ENCODE results near the gene USP20.

The USP20 gene

GRCh38 chr9:129908906-129909305, 73.6 kb downstream of the USP20 start:
- H3K36me3 ChIP-seq (ENCODE audit: control insufficient read depth, insufficient read depth, low read length), result no peaks in the 10 kb centered on the region
- H3K27ac ChIP-seq (ENCODE audit: low read depth, low read length), result peak overlapping the region; percentile 87
- H3K27me3 ChIP-seq (ENCODE audit: control insufficient read depth, insufficient read depth, low read length), result no peaks in the 10 kb centered on the region
- no peak overlapping the region for H3K9ac ChIP-seq (ENCODE audit: low read depth, low read length)
- no peaks in the 10 kb centered on the region for H3K9me3 ChIP-seq (ENCODE audit: control insufficient read depth, insufficient read depth, low read length)
- H3K4me1 ChIP-seq (ENCODE audit: control insufficient read depth, insufficient read depth, low read length), result peaks cover 9% of the 10 kb centered on the region
- H3K4me3 ChIP-seq (ENCODE audit: low read depth, low read length), result no peak overlapping the region

- Histone ChIP-seq H3K4me3 (ENCODE audit: low read depth, low read length) (no peak overlapping the region), H3K27me3 (ENCODE audit: control insufficient read depth, insufficient read depth, low read length) (no peaks in the 10 kb centered on the region), H3K36me3 (ENCODE audit: control insufficient read depth, insufficient read depth, low read length) (no peaks in the 10 kb centered on the region), H3K27ac (ENCODE audit: low read depth, low read length) (peak overlapping the region; percentile 35), H3K4me1 (ENCODE audit: control insufficient read depth, insufficient read depth, low read length) (peaks cover 9% of the 10 kb centered on the region), H3K9ac (ENCODE audit: low read depth, low read length) (no peak overlapping the region), H3K9me3 (ENCODE audit: control insufficient read depth, insufficient read depth, low read length) (no peaks in the 10 kb centered on the region)
Measured at GRCh38 chr9:129909851-129910250, 74.6 kb downstream of the USP20 start.

GRCh38 chr9:129910628-129911567, 75.6 kb downstream of the USP20 start:
- no peak overlapping the region for H3K27ac ChIP-seq (ENCODE audit: low read depth, low read length)
- H3K9ac ChIP-seq (ENCODE audit: low read depth, low read length), result no peak overlapping the region
- no peaks in the 10 kb centered on the region for H3K9me3 ChIP-seq (ENCODE audit: control insufficient read depth, insufficient read depth, low read length)
- H3K4me3 ChIP-seq (ENCODE audit: low read depth, low read length), result no peak overlapping the region
- H3K4me1 ChIP-seq (ENCODE audit: control insufficient read depth, insufficient read depth, low read length), result peaks cover 9% of the 10 kb centered on the region
- no peaks in the 10 kb centered on the region for H3K36me3 ChIP-seq (ENCODE audit: control insufficient read depth, insufficient read depth, low read length)
- no peaks in the 10 kb centered on the region for H3K27me3 ChIP-seq (ENCODE audit: control insufficient read depth, insufficient read depth, low read length)

GRCh38 chr9:129914051-129914450, 78.8 kb downstream of the USP20 start:
- Histone ChIP-seq H3K27me3 (ENCODE audit: control insufficient read depth, insufficient read depth, low read length) (no peaks in the 10 kb centered on the region), H3K36me3 (ENCODE audit: control insufficient read depth, insufficient read depth, low read length) (no peaks in the 10 kb centered on the region), H3K9ac (ENCODE audit: low read depth, low read length) (no peak overlapping the region), H3K4me1 (ENCODE audit: control insufficient read depth, insufficient read depth, low read length) (peaks cover 3% of the 10 kb centered on the region; the same call in 1 of the 2 replicates), H3K4me3 (ENCODE audit: low read depth, low read length) (no peak overlapping the region), H3K9me3 (ENCODE audit: control insufficient read depth, insufficient read depth, low read length) (no peaks in the 10 kb centered on the region), H3K27ac (ENCODE audit: low read depth, low read length) (no peak overlapping the region)

GRCh38 chr9:129916707-129917106, 81.4 kb downstream of the USP20 start:
- no peak overlapping the region for H3K9ac ChIP-seq (ENCODE audit: low read depth, low read length)
- H3K9me3 ChIP-seq (ENCODE audit: control insufficient read depth, insufficient read depth, low read length), result no peaks in the 10 kb centered on the region
- peaks cover under 1% of the 10 kb centered on the region; the same call in 1 of the 2 replicates for H3K36me3 ChIP-seq (ENCODE audit: control insufficient read depth, insufficient read depth, low read length)
- H3K27me3 ChIP-seq (ENCODE audit: control insufficient read depth, insufficient read depth, low read length), result no peaks in the 10 kb centered on the region
- no peak overlapping the region for H3K4me3 ChIP-seq (ENCODE audit: low read depth, low read length)
- H3K4me1 ChIP-seq (ENCODE audit: control insufficient read depth, insufficient read depth, low read length), result no peaks in the 10 kb centered on the region
- no peak overlapping the region for H3K27ac ChIP-seq (ENCODE audit: low read depth, low read length)

DNA sequence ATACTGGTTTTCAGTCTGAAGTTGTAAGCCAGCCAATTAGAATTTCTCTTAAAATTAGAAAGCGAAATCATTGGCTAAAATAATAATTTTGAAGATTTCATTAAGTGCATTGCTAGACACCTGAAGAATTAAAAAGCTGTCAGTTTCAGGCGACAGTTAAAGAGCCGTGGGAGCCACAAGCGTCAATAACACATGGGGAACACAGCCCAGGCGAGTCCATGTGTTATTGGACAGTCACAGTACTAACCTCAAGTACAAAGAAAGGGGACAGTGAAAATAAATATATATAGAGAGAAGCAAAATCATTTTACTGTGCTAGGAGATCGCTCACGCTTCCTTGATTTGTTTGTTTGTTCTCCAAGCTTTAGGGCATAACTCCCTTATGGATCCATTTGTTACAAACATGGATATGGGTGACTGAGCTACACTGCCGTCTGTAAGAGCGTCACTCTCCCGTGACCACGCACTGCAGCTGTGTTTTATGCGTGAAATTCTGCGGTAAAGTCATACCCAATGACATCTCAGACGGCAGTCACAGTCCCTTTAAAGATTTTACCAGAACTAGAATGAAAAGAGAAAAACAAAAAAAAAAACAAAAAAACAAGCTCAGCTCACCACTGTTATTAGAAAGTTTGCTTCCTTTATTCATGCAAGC, 83.2 kb downstream of the USP20 start:
- Histone ChIP-seq H3K9ac (ENCODE audit: low read depth, low read length) (no peak overlapping the region), H3K4me3 (ENCODE audit: low read depth, low read length) (no peak overlapping the region), H3K27me3 (ENCODE audit: control insufficient read depth, insufficient read depth, low read length) (no peaks in the 10 kb centered on the region), H3K4me1 (ENCODE audit: control insufficient read depth, insufficient read depth, low read length) (no peaks in the 10 kb centered on the region), H3K36me3 (ENCODE audit: control insufficient read depth, insufficient read depth, low read length) (peaks cover 15% of the 10 kb centered on the region), H3K27ac (ENCODE audit: low read depth, low read length) (no peak overlapping the region), H3K9me3 (ENCODE audit: control insufficient read depth, insufficient read depth, low read length) (no peaks in the 10 kb centered on the region)

- no peak overlapping the region for H3K9ac ChIP-seq (ENCODE audit: low read depth, low read length)
- H3K9me3 ChIP-seq (ENCODE audit: control insufficient read depth, insufficient read depth, low read length), result no peaks in the 10 kb centered on the region
- peaks cover 17% of the 10 kb centered on the region for H3K36me3 ChIP-seq (ENCODE audit: control insufficient read depth, insufficient read depth, low read length)
- no peaks in the 10 kb centered on the region for H3K27me3 ChIP-seq (ENCODE audit: control insufficient read depth, insufficient read depth, low read length)
- no peak overlapping the region for H3K27ac ChIP-seq (ENCODE audit: low read depth, low read length)
- H3K4me3 ChIP-seq (ENCODE audit: low read depth, low read length), result no peak overlapping the region
- no peaks in the 10 kb centered on the region for H3K4me1 ChIP-seq (ENCODE audit: control insufficient read depth, insufficient read depth, low read length)
Measured at GRCh38 chr9:129919277-129919676, 84.0 kb downstream of the USP20 start.

- Histone ChIP-seq H3K4me3 (ENCODE audit: low read depth, low read length) (no peak overlapping the region), H3K36me3 (ENCODE audit: control insufficient read depth, insufficient read depth, low read length) (peaks cover 22% of the 10 kb centered on the region), H3K4me1 (ENCODE audit: control insufficient read depth, insufficient read depth, low read length) (no peaks in the 10 kb centered on the region), H3K9ac (ENCODE audit: low read depth, low read length) (no peak overlapping the region), H3K27me3 (ENCODE audit: control insufficient read depth, insufficient read depth, low read length) (no peaks in the 10 kb centered on the region), H3K9me3 (ENCODE audit: control insufficient read depth, insufficient read depth, low read length) (no peaks in the 10 kb centered on the region), H3K27ac (ENCODE audit: low read depth, low read length) (no peak overlapping the region)
Measured at GRCh38 chr9:129919841-129920240, 84.6 kb downstream of the USP20 start.

DNA sequence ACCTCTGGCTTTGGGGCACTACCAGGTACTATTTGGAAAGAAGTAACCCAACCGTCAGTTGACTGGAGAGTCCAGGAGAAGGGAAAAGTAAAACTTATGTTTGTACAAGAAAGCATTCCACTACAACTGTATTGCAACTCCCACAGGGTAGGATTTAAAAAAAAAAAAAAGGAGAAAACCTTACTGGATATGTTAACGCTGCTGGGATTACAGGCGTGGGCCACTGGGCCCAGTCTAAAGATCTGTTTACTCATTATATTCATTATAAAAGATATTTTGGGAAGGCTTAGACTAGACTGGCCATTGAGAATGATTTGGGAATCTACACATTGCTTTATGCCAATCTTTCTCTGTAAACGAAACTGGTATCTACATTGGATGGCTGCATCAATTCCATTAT, 86.6 kb downstream of the USP20 start:
- no peak overlapping the region for H3K9ac ChIP-seq (ENCODE audit: low read depth, low read length)
- H3K27me3 ChIP-seq (ENCODE audit: control insufficient read depth, insufficient read depth, low read length), result no peaks in the 10 kb centered on the region
- no peak overlapping the region for H3K27ac ChIP-seq (ENCODE audit: low read depth, low read length)
- H3K4me3 ChIP-seq (ENCODE audit: low read depth, low read length), result no peak overlapping the region
- peaks cover 30% of the 10 kb centered on the region for H3K36me3 ChIP-seq (ENCODE audit: control insufficient read depth, insufficient read depth, low read length)
- H3K9me3 ChIP-seq (ENCODE audit: control insufficient read depth, insufficient read depth, low read length), result no peaks in the 10 kb centered on the region
- H3K4me1 ChIP-seq (ENCODE audit: control insufficient read depth, insufficient read depth, low read length), result no peaks in the 10 kb centered on the region

GRCh38 chr9:129923589-129923988, 88.3 kb downstream of the USP20 start:
- no peak overlapping the region for H3K4me3 ChIP-seq (ENCODE audit: low read depth, low read length)
- no peaks in the 10 kb centered on the region for H3K27me3 ChIP-seq (ENCODE audit: control insufficient read depth, insufficient read depth, low read length)
- peaks cover 37% of the 10 kb centered on the region for H3K36me3 ChIP-seq (ENCODE audit: control insufficient read depth, insufficient read depth, low read length)
- H3K27ac ChIP-seq (ENCODE audit: low read depth, low read length), result no peak overlapping the region
- H3K9me3 ChIP-seq (ENCODE audit: control insufficient read depth, insufficient read depth, low read length), result no peaks in the 10 kb centered on the region
- no peak overlapping the region for H3K9ac ChIP-seq (ENCODE audit: low read depth, low read length)
- H3K4me1 ChIP-seq (ENCODE audit: control insufficient read depth, insufficient read depth, low read length), result no peaks in the 10 kb centered on the region

GRCh38 chr9:129929496-129930125, 94.4 kb downstream of the USP20 start:
- peaks cover 17% of the 10 kb centered on the region for H3K36me3 ChIP-seq (ENCODE audit: control insufficient read depth, insufficient read depth, low read length)

More at GRCh38 chr9:129929496-129930125, 94.4 kb downstream of the USP20 start:
- Histone ChIP-seq H3K9ac (ENCODE audit: low read depth, low read length) (no peak overlapping the region), H3K27me3 (ENCODE audit: control insufficient read depth, insufficient read depth, low read length) (no peaks in the 10 kb centered on the region), H3K4me3 (ENCODE audit: low read depth, low read length) (no peak overlapping the region), H3K4me1 (ENCODE audit: control insufficient read depth, insufficient read depth, low read length) (peaks cover 16% of the 10 kb centered on the region), H3K9me3 (ENCODE audit: control insufficient read depth, insufficient read depth, low read length) (no peaks in the 10 kb centered on the region), H3K27ac (ENCODE audit: low read depth, low read length) (no peak overlapping the region)

Measured in HUES48 (cell line).